SK-N-SH (cell line): ENCODE results near the gene EFHD1.

ENCODE experiments used
- CHD2 ChIP-seq: fragments of 150-350 bp; IDR thresholded peaks from 2 replicates; pipeline ENCODE4 v1.6.1; 2018; ENCODE audit warnings: low read length; ENCODE audit not compliant: partially characterized antibody
- ELF1 ChIP-seq: IDR thresholded peaks from 2 replicates; pipeline ENCODE4 v1.4.0; 2012
- EP300 ChIP-seq, 2 experiments: IDR thresholded peaks; 2 replicates each; pipeline versions ENCODE4 v1.4.0 to v1.6.1; 2012; ENCODE audit warnings: borderline replicate concordance in 1 of 2, low read depth in 1 of 2, low read length in 1 of 2
- GABPA ChIP-seq: IDR thresholded peaks from 2 replicates; pipeline ENCODE4 v1.4.0; 2012; ENCODE audit warnings: low read depth, mild to moderate bottlenecking
- MEF2A ChIP-seq: IDR thresholded peaks from 2 replicates; pipeline ENCODE4 v1.4.0; 2012; ENCODE audit warnings: low read depth, borderline replicate concordance
- MXI1 ChIP-seq: IDR thresholded peaks from 2 replicates; pipeline ENCODE4 v1.6.1; 2012; ENCODE audit warnings: mild to moderate bottlenecking, low read depth, low read length, improper control_type of control experiment
- PBX3 ChIP-seq: IDR thresholded peaks from 2 replicates; pipeline ENCODE4; 2012
- POLR2AphosphoS5 ChIP-seq: IDR thresholded peaks from 2 replicates; pipeline ENCODE4 v1.6.1; 2012; ENCODE audit warnings: low read depth, low read length
- TAF1 ChIP-seq: IDR thresholded peaks from 2 replicates; pipeline ENCODE4 v1.6.1; 2012; ENCODE audit warnings: low read depth, mild to moderate bottlenecking, low read length, moderate library complexity, borderline replicate concordance
- YY1 ChIP-seq: IDR thresholded peaks from 2 replicates; pipeline ENCODE4 v1.4.0; 2012; ENCODE audit warnings: low read depth, mild to moderate bottlenecking
- TF ChIP-seq, protein P1 (sequence below): fragments of 200-600 bp; sonication (generic); IDR thresholded peaks from 2 replicates; pipeline ENCODE4 v1.6.1; 2017; ENCODE audit warnings: antibody characterized with exemption, mild to moderate bottlenecking, moderate library complexity

- TF ChIP-seq, protein P1, sequence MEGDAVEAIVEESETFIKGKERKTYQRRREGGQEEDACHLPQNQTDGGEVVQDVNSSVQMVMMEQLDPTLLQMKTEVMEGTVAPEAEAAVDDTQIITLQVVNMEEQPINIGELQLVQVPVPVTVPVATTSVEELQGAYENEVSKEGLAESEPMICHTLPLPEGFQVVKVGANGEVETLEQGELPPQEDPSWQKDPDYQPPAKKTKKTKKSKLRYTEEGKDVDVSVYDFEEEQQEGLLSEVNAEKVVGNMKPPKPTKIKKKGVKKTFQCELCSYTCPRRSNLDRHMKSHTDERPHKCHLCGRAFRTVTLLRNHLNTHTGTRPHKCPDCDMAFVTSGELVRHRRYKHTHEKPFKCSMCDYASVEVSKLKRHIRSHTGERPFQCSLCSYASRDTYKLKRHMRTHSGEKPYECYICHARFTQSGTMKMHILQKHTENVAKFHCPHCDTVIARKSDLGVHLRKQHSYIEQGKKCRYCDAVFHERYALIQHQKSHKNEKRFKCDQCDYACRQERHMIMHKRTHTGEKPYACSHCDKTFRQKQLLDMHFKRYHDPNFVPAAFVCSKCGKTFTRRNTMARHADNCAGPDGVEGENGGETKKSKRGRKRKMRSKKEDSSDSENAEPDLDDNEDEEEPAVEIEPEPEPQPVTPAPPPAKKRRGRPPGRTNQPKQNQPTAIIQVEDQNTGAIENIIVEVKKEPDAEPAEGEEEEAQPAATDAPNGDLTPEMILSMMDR = no peak
- TF ChIP-seq TAF1 = no peak
- no peak for TF ChIP-seq POLR2AphosphoS5
- no peak for TF ChIP-seq GABPA
- TF ChIP-seq CHD2 = no peak
- no peak for TF ChIP-seq YY1
- TF ChIP-seq MXI1 = no peak
- no peak for TF ChIP-seq PBX3
- TF ChIP-seq EP300 (IDR thresholded peaks at IDR 0.05; ENCODE audit: borderline replicate concordance in 1 of 2, low read depth in 1 of 2, low read length in 1 of 2) = no peak
- no peak for TF ChIP-seq MEF2A
- no peak for TF ChIP-seq ELF1
Observed at GRCh38 chr2:232699110-232699509, 65.7 kb downstream of the EFHD1 start.
